ENCODE results near the gene SNX7. TPM values are rescaled to one million over a fixed set of nuclear protein-coding genes. Genes with fewer than 3 reads are reported as not detected.

Gene SNX7, protein sequence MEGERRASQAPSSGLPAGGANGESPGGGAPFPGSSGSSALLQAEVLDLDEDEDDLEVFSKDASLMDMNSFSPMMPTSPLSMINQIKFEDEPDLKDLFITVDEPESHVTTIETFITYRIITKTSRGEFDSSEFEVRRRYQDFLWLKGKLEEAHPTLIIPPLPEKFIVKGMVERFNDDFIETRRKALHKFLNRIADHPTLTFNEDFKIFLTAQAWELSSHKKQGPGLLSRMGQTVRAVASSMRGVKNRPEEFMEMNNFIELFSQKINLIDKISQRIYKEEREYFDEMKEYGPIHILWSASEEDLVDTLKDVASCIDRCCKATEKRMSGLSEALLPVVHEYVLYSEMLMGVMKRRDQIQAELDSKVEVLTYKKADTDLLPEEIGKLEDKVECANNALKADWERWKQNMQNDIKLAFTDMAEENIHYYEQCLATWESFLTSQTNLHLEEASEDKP
- 6.2 TPM for total RNA-seq

- H3K27me3 ChIP-seq: no peaks in the 10 kb centered on the region
- intact Hi-C loops (cut with DNase I): loop anchor here (10.0 kb wide), 1 partner anchor 737 kb away; the partner anchor contains the start of gene DPYD
These were observed at the start of gene SNX7 for GRCh38 chr1:98661544-98662355. SNX7 (plus strand) TSS chr1:98661721; CDS start chr1:98661732, 11 bp downstream.

GRCh38 chr1:98637316-98637715, 24.2 kb upstream of the SNX7 start:
- Histone ChIP-seq H3K36me3 (no peaks in the 10 kb centered on the region), H3K27ac (no peak overlapping the region), H3K4me1 (no peaks in the 10 kb centered on the region), H3K27me3 (no peaks in the 10 kb centered on the region), H3K4me3 (no peak overlapping the region), H3K9me3 (peaks cover 0 to 10% of the 10 kb centered on the region in 2 donors)
- TF ChIP-seq, protein P1, sequence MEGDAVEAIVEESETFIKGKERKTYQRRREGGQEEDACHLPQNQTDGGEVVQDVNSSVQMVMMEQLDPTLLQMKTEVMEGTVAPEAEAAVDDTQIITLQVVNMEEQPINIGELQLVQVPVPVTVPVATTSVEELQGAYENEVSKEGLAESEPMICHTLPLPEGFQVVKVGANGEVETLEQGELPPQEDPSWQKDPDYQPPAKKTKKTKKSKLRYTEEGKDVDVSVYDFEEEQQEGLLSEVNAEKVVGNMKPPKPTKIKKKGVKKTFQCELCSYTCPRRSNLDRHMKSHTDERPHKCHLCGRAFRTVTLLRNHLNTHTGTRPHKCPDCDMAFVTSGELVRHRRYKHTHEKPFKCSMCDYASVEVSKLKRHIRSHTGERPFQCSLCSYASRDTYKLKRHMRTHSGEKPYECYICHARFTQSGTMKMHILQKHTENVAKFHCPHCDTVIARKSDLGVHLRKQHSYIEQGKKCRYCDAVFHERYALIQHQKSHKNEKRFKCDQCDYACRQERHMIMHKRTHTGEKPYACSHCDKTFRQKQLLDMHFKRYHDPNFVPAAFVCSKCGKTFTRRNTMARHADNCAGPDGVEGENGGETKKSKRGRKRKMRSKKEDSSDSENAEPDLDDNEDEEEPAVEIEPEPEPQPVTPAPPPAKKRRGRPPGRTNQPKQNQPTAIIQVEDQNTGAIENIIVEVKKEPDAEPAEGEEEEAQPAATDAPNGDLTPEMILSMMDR (IDR thresholded peaks at IDR 0.05): no peak
- intact Hi-C loops (cut with DNase I): no loop called here
- DNase-seq (ENCODE audit: low spot score in 2 of 2): no peak

More at GRCh38 chr1:98661544-98662355, at the start of gene SNX7:
- Histone ChIP-seq H3K9me3 (no peaks in the 10 kb centered on the region), H3K4me3 (peak within 1 kb of the TSS; percentile 86 to 95), H3K4me1 (peaks cover 0 to 18% of the 10 kb centered on the region in 2 donors), H3K27ac (peak within 1 kb of the TSS; percentile 93 to 95), H3K36me3 (no peaks in the 10 kb centered on the region)
- TF ChIP-seq, protein P1 (IDR thresholded peaks at IDR 0.05): peak; percentile 18 to 42 (median 30)
- peak; percentile 23 to 90 for DNase-seq (ENCODE audit: low spot score in 2 of 2)

DNA sequence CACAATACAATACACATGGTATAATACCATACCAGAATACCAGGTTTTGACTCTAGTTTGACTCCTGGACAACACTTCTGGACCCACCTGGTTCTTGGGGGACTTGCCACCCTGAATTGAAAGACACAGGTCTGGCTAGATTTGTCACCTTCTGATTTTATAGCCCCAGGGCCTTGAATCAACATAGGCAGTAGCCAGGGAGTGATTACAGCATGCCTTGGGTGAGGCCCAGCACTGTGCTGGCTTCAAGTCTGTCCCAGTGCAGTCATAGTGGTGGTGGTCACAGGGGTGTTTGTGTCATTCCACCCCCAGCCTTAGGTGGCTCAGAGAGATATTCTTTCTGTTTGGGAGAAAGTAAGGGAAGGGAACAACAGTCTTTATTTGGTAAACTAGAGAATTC, 23.3 kb upstream of the SNX7 start:
- intact Hi-C loops (cut with DNase I): no loop called here
- Histone ChIP-seq H3K4me3 (no peak overlapping the region), H3K9me3 (peaks cover 0 to 14% of the 10 kb centered on the region in 2 donors), H3K36me3 (no peaks in the 10 kb centered on the region), H3K4me1 (no peaks in the 10 kb centered on the region), H3K27ac (no peak overlapping the region), H3K27me3 (no peaks in the 10 kb centered on the region)
- TF ChIP-seq, protein P1 (IDR thresholded peaks at IDR 0.05): no peak
- DNase-seq (ENCODE audit: low spot score in 2 of 2): no peak

DNA sequence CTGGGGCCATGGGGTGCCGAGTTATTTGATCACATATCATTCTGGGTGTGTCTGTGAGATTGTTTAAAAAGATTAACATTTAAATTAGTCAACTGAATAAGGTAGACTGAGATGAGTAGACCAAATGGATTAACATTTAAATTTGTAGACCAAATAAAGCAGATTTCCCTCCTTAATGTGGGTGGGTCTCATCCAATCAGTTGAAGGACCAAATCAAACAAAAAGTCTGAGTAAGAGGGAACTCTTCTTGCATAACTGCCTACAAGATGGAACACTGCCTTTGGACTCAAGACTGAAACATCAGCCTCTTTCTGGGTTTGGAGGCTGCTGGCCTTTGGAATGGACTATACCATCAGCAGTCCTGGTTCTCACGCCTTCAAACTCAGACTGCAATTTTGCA, 17.0 kb upstream of the SNX7 start:
- TF ChIP-seq, protein P1 (IDR thresholded peaks at IDR 0.05): no peak
- peaks cover 0 to 10% of the 10 kb centered on the region in 2 donors for H3K9me3 ChIP-seq
- no peaks in the 10 kb centered on the region for H3K27me3 ChIP-seq
- intact Hi-C loops (cut with DNase I): no loop called here
- H3K27ac ChIP-seq: no peak overlapping the region
- H3K36me3 ChIP-seq: no peaks in the 10 kb centered on the region
- no peaks in the 10 kb centered on the region for H3K4me1 ChIP-seq
- H3K4me3 ChIP-seq: no peak overlapping the region
- DNase-seq (ENCODE audit: low spot score in 2 of 2): no peak

DNA sequence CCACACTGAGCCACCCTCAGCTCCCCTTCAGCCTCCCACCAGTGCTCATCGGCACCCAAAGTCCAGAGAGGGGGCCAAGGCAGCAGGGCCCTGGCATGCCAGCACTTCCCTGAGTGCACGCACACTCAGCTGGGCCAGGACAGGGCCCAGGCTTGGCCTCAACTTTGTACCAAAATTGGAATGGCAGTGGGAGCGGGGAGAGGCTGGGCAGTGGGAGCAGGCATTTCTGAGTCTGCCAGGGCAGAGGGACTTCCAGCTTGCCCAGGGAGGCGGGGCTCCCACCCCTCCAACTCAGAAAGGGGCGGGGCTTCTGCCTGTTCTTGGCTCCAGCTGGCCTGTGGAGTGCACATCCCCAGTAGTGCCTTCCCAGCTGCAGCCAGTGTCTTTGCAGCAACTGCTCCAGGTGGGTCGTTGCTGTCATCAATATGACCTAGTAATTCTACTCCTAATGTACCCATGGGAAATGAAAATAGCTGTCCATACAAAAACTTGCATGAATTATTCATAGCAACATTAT, 10.3 kb upstream of the SNX7 start:
- Histone ChIP-seq H3K36me3 (no peaks in the 10 kb centered on the region), H3K27ac (no peak overlapping the region)

More for the DNA sequence above, 10.3 kb upstream of the SNX7 start:
- no peaks in the 10 kb centered on the region for H3K27me3 ChIP-seq
- no peak for DNase-seq (ENCODE audit: low spot score in 2 of 2)
- intact Hi-C loops (cut with DNase I): no loop called here
- TF ChIP-seq, protein P1 (IDR thresholded peaks at IDR 0.05): no peak
- H3K4me1 ChIP-seq: no peaks in the 10 kb centered on the region
- no peak overlapping the region for H3K4me3 ChIP-seq
- H3K9me3 ChIP-seq: no peaks in the 10 kb centered on the region

Data from ascending aorta (tissue), 2 donors.